Islet precursor cell (in vitro differentiated cells): ENCODE data around the gene TMPRSS2.
"Not testable (repeated sequence)": the region's sequence is repeated elsewhere in the genome, so short reads cannot be mapped to it uniquely, and the experiment has no call there.

Source experiments
- DNase-seq: peaks from one replicate; pipeline ENCODE4 v3.0.0-alpha.2; 2018

Gene TMPRSS2

DNA sequence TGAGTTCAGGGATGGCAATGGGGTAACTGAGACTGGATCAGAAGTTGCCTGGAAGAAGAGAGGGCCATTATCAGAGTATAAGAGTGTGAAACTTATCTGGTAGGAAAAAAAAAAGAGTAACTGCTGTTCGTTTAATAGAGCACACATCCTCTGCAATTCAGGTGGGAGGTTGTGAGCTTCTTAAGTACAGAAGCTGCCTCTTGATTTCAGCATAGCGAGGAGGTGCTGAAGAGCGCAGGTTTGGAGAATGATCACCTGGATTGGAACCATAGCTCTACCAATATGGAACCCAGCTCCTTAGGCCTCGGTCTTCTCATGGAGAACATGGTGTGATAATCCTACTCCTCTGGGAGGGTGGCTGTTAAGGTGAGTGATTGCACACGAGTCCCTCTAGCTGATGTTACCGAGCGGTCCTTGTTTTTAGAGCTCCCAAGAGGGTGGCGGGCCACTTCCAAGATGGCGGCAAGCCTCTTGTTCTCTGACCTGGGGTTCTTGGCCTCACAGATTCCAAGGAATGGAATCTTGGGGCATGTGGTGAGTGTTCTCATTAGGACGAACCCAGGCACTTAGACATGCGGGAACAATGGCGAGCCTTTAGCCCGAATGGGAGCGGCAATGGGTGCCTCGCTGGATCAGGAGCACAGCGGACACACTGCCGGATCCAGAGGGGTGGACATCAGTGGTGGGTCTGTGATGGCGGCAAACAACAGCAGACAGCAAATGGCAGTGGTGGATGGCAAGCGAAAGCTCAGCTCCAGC lies 85.2 kb downstream of the TMPRSS2 start:
- DNase-seq: no peak

GRCh38 chr21:41420998-41421397 lies 87.0 kb downstream of the TMPRSS2 start:
- DNase-seq: not testable (repeated sequence)

DNA sequence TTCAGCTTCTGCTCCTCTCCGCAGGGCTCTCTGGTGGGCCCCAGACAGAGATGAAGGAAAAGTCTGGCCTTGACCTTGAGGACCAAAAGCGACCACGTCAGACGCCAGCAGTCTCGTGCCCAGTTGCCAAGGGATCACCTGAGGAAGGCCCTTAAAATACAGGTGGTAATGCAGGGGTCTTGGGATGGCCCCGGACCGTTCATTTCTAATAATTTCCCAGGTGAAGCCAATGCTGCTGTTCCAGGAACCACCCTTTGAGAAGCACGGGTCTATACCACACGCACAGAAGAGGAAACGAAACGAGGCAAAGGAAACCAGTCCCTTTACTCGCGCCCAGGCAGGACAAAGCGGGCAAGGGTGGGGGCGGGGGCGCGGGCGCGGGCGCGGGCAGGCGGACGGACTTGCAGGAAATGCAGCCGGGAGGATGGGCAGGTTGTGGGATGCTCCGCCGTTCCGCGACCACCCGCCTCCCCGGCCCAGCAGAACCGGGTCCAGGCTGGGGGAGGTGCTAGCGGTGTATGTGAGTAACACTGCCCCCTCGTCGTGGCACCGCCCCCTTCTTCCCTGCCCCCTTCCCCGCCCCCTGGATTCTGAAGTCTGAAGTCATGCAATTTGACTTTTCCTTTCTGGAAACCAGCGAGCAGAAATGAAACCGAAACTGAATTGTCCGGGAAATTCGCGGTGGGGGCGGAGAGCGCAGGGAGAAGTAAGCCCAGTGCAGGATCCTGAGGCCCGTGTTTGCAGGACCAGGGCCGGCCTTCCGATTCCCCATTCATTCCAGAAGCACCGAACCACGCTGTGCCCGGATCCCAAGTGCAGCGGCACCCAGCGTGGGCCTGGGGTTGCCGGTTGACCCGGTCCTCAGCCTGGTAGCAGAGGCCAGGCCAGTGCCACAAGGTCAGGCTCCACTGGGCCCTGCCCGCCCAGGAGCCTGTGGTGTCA lies 87.8 kb downstream of the TMPRSS2 start:
- peak; percentile 86 for DNase-seq

DNA sequence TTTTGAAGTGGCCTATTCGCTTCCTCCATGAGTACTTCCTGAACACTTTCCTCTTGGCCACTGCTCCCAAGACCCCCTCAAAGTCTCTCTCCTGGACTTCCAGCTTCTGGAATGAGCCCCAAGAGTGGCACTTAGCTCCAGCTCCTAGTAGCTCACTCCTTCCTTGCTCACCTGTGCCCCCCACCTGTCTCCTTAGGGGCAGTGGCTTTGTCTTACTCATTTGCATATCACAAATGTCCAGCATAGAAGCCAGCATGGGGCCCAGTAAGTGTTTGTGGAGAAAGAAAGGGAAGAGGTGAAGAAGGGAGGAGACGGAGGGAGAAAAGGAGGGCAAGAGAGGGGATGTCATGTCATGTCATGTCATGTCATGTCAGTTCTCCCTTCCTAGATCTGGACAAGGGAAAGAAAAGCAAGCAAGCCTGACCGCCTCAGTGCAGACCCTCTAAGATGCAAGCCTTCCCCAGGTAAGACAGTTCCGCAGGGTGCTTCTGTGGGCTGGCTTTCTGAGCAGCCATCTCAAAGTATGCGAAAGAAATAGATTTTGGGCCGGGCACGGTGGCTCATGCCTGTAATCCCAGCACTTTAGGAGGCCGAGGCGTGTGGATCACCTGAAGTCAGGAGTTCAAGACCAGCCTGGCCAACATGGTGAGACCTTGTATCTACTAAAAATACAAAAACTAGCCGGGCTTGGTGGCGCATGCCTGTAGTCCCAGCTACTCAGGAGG lies 88.8 kb downstream of the TMPRSS2 start:
- DNase-seq: no peak

- DNase-seq: no peak
Measured at GRCh38 chr21:41418393-41418792, 89.6 kb downstream of the TMPRSS2 start.

GRCh38 chr21:41417505-41417904 lies 90.5 kb downstream of the TMPRSS2 start:
- DNase-seq: not testable (repeated sequence)
